GM12878 (cell line): ENCODE data around the gene ABCB10. TPM values are rescaled to one million over a fixed set of nuclear protein-coding genes. Genes with fewer than 3 reads are reported as not detected.

Source experiments
- ATAC-seq: fragments of 200-7000 bp; cut with Tn5 transposase; 3 replicates; pipeline ENCODE4 v1.9.1; 2020; ENCODE audit warnings: mild to moderate bottlenecking, moderate library complexity
- BruUV-seq: library from RNA; stranded (reverse); fragments of 400-500 nt; replicated peaks from 2 replicates; lab custom pipeline; 2021; lab: Mats Ljungman, UMichigan
- CTCF ChIA-PET: fragments of 300-600 bp; sonication (Branson Sonifier 250); formaldehyde crosslinking; extraction: SDS; loops from one replicate; lab custom pipeline; 2021; ENCODE audit warnings: inconsistent platforms; lab: Yijun Ruan, JAX
- POLR2A ChIA-PET: fragments of 350-600 bp; formaldehyde crosslinking; extraction: SDS; loops from one replicate; lab custom pipeline; 2021; ENCODE audit warnings: inconsistent platforms; lab: Charles Lee
- RAD21 ChIA-PET: fragments of 300-600 bp; sonication (Branson Sonifier 250); formaldehyde crosslinking; loops from one replicate; lab custom pipeline; 2023; ENCODE audit warnings: antibody characterized with exemption; ENCODE audit not compliant: unreplicated experiment; lab: Charles Lee
- SMC1A ChIA-PET: fragments of 300-600 bp; sonication (Branson Sonifier 250); formaldehyde crosslinking; loops from one replicate; lab custom pipeline; 2023; ENCODE audit not compliant: unreplicated experiment, uncharacterized antibody; lab: Charles Lee
- DNase-seq: peaks from one replicate; pipeline ENCODE4 v3.0.0-alpha.2; 2011; ENCODE audit warnings: low read depth, low spot score
- FAIRE-seq: peaks from 3 replicates; lab custom pipeline; 2011; peaks lifted over from hg19 to GRCh38; lab: Jason Lieb, UNC
- H2AFZ ChIP-seq: 2 replicates; pipeline ENCODE4 v1.6.0; 2011; ENCODE audit warnings: low read depth, low read length, control low read depth; ENCODE audit not compliant: control insufficient read depth
- H3K27ac ChIP-seq: 2 replicates; pipeline ENCODE4 v1.5.1; 2011; ENCODE audit warnings: control low read depth; ENCODE audit not compliant: control insufficient read depth, insufficient read depth
- H3K27me3 ChIP-seq, 2 experiments: replicated peaks in 1 of 2; 2 replicates each; pipeline versions ENCODE4 v1.6.0 to v1.6.1; 2011; ENCODE audit warnings: low read length in 1 of 2; ENCODE audit not compliant: control insufficient read depth in 2 of 2, insufficient read depth in 2 of 2
- H3K36me3 ChIP-seq, 2 experiments: 2 replicates each; pipeline ENCODE4 v1.5.1; 2011; ENCODE audit warnings: low read length in 1 of 2; ENCODE audit not compliant: control insufficient read depth in 2 of 2, insufficient read depth in 2 of 2
- H3K4me1 ChIP-seq: 2 replicates; pipeline ENCODE4 v1.6.1; 2011; ENCODE audit warnings: mild to moderate bottlenecking, low read length, moderate library complexity, mixed read lengths; ENCODE audit not compliant: control insufficient read depth, insufficient read depth
- H3K4me2 ChIP-seq: 2 replicates; pipeline ENCODE4 v1.6.0; 2011; ENCODE audit warnings: control low read depth; ENCODE audit not compliant: control insufficient read depth, insufficient read depth
- H3K4me3 ChIP-seq: fragments of 200-600 bp; sonication (generic); 2 replicates; pipeline ENCODE4 v1.5.1; 2016
- H3K79me2 ChIP-seq: 2 replicates; pipeline ENCODE4 v1.6.0; 2011; ENCODE audit warnings: low read length; ENCODE audit not compliant: control insufficient read depth, insufficient read depth
- H3K9ac ChIP-seq: 2 replicates; pipeline ENCODE4 v1.8.0; 2011; ENCODE audit warnings: low read length, control low read depth, mixed read lengths; ENCODE audit not compliant: control insufficient read depth, insufficient read depth
- H3K9me3 ChIP-seq: replicated peaks from 3 replicates; pipeline ENCODE4 v1.5.1; 2011; ENCODE audit warnings: mild to moderate bottlenecking, low read length; ENCODE audit not compliant: control insufficient read depth, insufficient read depth
- H4K20me1 ChIP-seq: 2 replicates; pipeline ENCODE4 v1.6.0; 2011; ENCODE audit not compliant: control insufficient read depth, insufficient read depth
- BCL11A ChIP-seq: IDR thresholded peaks from 2 replicates; pipeline ENCODE4 v1.6.1; 2011; ENCODE audit warnings: low read depth, low read length
- BCL3 ChIP-seq: IDR thresholded peaks from 2 replicates; pipeline ENCODE4 v1.6.1; 2011; ENCODE audit warnings: borderline replicate concordance, low read depth, mild to moderate bottlenecking, moderate library complexity, low read length; ENCODE audit not compliant: insufficient read depth, poor library complexity, severe bottlenecking
- IRF4 ChIP-seq: IDR thresholded peaks from 2 replicates; pipeline ENCODE4 v1.6.1; 2011; ENCODE audit warnings: low read depth, low read length
- PKNOX1 ChIP-seq: fragments of 450-650 bp; IDR thresholded peaks from 2 replicates; pipeline ENCODE4 v1.6.1; 2016; ENCODE audit warnings: mild to moderate bottlenecking
- POLR2AphosphoS2 ChIP-seq: IDR thresholded peaks from 2 replicates; pipeline ENCODE4 v1.6.1; 2011; ENCODE audit warnings: low read depth, mild to moderate bottlenecking, low read length, improper control_type of control experiment, moderate library complexity
- ZNF207 ChIP-seq: fragments of 450-650 bp; IDR thresholded peaks from 2 replicates; pipeline ENCODE4 v1.6.1; 2014; ENCODE audit warnings: antibody characterized with exemption, mild to moderate bottlenecking, borderline replicate concordance
- WGBS: methylation state at CpG from one replicate; pipeline ENCODE4 v1.1.6; 2016; ENCODE audit warnings: low lambda C conversion rate; ENCODE audit not compliant: insufficient replicate concordance, insufficient coverage; ENCODE audit errors: missing lambda C conversion rate; 5-methylcytosine and 5-hydroxymethylcytosine counted together
- in situ Hi-C: fragments of 300-500 bp; cut with MboI; formaldehyde crosslinking; loops from 9 replicates; pipeline ENCODE4 v1.14.3; 2018; ENCODE audit warnings: mixed read lengths
- intact Hi-C: fragments of 100-400 bp; cut with micrococcal nuclease; formaldehyde crosslinking; loops from one replicate; pipeline ENCODE4 v1.14.2; 2022; ENCODE audit not compliant: unreplicated experiment
- polyA plus RNA-seq, 11 experiments: library from polyadenylated mRNA; depleted of rRNA in 4 of 11; unstranded in 6 of 11; stranded (reverse) in 5 of 11; fragments of >200 nt; fragmentation: Nextera tagmentation in 4 of 11; fragmentation: Illumina TruSeq in 1 of 11; extraction: Ambion mirVana in 4 of 11; extraction: Trizol in 1 of 11; gene quantifications; 1 replicate in 1 of 11; 2 replicates in 10 of 11; pipeline versions ENCODE4 v1.2.1 to v1.2.3, GENCODE V29; 2011 to 2016; ENCODE audit warnings: inconsistent platforms in 2 of 11, missing spikeins in 2 of 11, low read depth in 1 of 11
- total RNA-seq, 4 experiments: library from RNA; depleted of rRNA in 3 of 4; stranded (reverse); fragments of >200 nt in 3 of 4; fragmentation: Illumina TruSeq in 1 of 4; extraction: Trizol in 1 of 4; gene quantifications; 2 replicates each; pipeline versions ENCODE4 v1.2.1 to v1.2.3, GENCODE V29; 2013 to 2021

The ABCB10 gene
- total and polyA plus RNA-seq, 10 of the 15 experiments (the other 5 are each of a cell fraction or from before 2014, with no cell fraction given): 8.0 to 30.5 (median 16.7) TPM

DNA sequence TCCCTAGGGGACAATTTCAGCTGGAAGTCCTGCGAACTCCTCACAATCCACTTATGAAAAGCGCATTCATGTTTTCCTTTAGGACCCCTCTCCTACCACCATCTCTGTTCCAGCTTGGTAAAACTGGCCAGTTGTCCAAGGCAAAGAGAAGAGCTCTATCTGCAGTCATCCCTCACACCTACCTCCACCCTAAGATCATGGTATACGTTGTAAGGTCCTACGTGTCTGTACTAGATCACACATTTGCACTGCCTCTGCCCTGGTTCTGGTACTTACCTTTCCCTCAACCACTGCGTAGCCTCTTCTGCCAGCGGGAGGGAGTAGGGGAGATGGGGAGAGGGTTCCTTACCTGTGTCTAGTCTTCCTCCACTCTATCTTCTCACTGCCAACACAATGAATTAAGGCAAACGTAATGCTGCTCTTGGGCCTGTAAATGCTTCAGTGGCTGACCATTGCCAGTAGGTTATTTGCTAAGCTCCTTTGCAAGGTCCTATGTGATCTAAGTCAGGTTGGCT is 49.6 kb downstream of the ABCB10 start:
- FAIRE-seq (no peak), ATAC-seq (peak; percentile 7; the same call in 1 of the 3 replicates), DNase-seq (no peak)
- ChIA-PET CTCF (interaction anchor here (0.9 to 3.8 kb wide), 10 partner anchors 10 to 250 kb away, joined by 3 to 21 read pairs (median 6); partner anchors contain the start of gene ABCB10), SMC1A (interaction anchor here (0.5 to 1.8 kb wide), 8 partner anchors 13 to 120 kb away, joined by 3 to 7 read pairs (median 4); no protein-coding TSS in a partner anchor), POLR2A (interaction anchor here (0.9 to 1.2 kb wide), 6 partner anchors 14 to 254 kb away, joined by 3 to 4 read pairs (median 3); partner anchors contain the start of gene ABCB10)
- H3K9ac ChIP-seq: peak overlapping the region; percentile 96
- no peaks in the 10 kb centered on the region; a peak in 1 of 4 replicates for H3K36me3 ChIP-seq
- H4K20me1 ChIP-seq: no peaks in the 10 kb centered on the region
- intact Hi-C loops (no loop called here), in situ Hi-C loops (no loop called here)
- H3K27ac ChIP-seq: peak overlapping the region; percentile 83
- BruUV-seq: no TSS peak
- H3K4me1 ChIP-seq: peaks cover 9% of the 10 kb centered on the region
- no peaks in the 10 kb centered on the region for H3K27me3 ChIP-seq
- H2AFZ ChIP-seq: peak overlapping the region; percentile 97
- H3K79me2 ChIP-seq: peaks cover 22% of the 10 kb centered on the region
- peak overlapping the region; percentile 84 for H3K4me2 ChIP-seq
- TF ChIP-seq BCL11A: no peak
- TF ChIP-seq, all 136 proteins: peak for 0
- Histone ChIP-seq H3K4me3 (peak overlapping the region; percentile 93), H3K9me3 (no peaks in the 10 kb centered on the region)
- RAD21 ChIA-PET: interaction anchor here (0.7 to 1.8 kb wide), 7 partner anchors 27 to 797 kb away, joined by 3 to 9 read pairs (median 4); partner anchors contain the start of genes ABCB10 and CCSAP
- 94% methylated on average over 7 of the region's 7 CpGs for WGBS

- Histone ChIP-seq H2AFZ (peak within 1 kb of the TSS; percentile 97), H3K4me3 (peak within 1 kb of the TSS; percentile 93), H3K27ac (peak within 1 kb of the TSS; percentile 83), H3K9ac (peak within 1 kb of the TSS; percentile 96), H3K27me3 (no peaks in the 10 kb centered on the region), H3K4me1 (peaks cover 9% of the 10 kb centered on the region), H4K20me1 (no peaks in the 10 kb centered on the region), H3K9me3 (no peaks in the 10 kb centered on the region), H3K4me2 (peak within 1 kb of the TSS; percentile 84), H3K36me3 (no peaks in the 10 kb centered on the region; a peak in 1 of 4 replicates), H3K79me2 (peaks cover 22% of the 10 kb centered on the region)
- ChIA-PET POLR2A (interaction anchor here (0.9 to 1.2 kb wide), 6 partner anchors 13 to 254 kb away, joined by 3 to 4 read pairs (median 3); partner anchors contain the start of gene ABCB10), SMC1A (interaction anchor here (0.5 to 1.8 kb wide), 7 partner anchors 20 to 669 kb away, joined by 3 to 7 read pairs (median 4); no protein-coding TSS in a partner anchor), CTCF (interaction anchor here (0.9 to 3.8 kb wide), 10 partner anchors 11 to 250 kb away, joined by 3 to 21 read pairs (median 6); partner anchors contain the start of gene ABCB10), RAD21 (interaction anchor here (0.7 to 1.8 kb wide), 8 partner anchors 26 to 798 kb away, joined by 3 to 9 read pairs (median 4); partner anchors contain the start of genes ABCB10 and CCSAP)
- ATAC-seq: peak; percentile 97
- BruUV-seq: TSS peak; percentile 99
- in situ Hi-C loops (no loop called here), intact Hi-C loops (no loop called here)
- FAIRE-seq: peak; percentile 93
- DNase-seq: peak; percentile 86
- 1% methylated on average over 62 of the region's 65 CpGs for WGBS
- TF ChIP-seq ZNF207 (peak; percentile 42; the same call in 1 of the 2 replicates), PKNOX1 (0 out of 2 replicates have a peak, but pooled peaks have one; percentile 6), BCL3 (no peak), IRF4 (0 out of 2 replicates have a peak, but pooled peaks have one; percentile 6), POLR2AphosphoS2 (peak; percentile 90)
Observed at GRCh38 chr1:229507951-229508822, 50.3 kb downstream of the ABCB10 start, which contains the start of gene NUP133. NUP133 (minus strand) TSS chr1:229508341; CDS start chr1:229508249, 92 bp downstream.
